AG10803 (cell line): ENCODE data around the gene SECISBP2L.
"Not testable (repeated sequence)": the region's sequence is repeated elsewhere in the genome, so short reads cannot be mapped to it uniquely, and the experiment has no call there.

Experiments
- DNase-seq: peaks from one replicate; pipeline ENCODE4 v3.0.0; 2010; ENCODE audit warnings: low read depth
- H3K4me3 ChIP-seq: 2 replicates; pipeline ENCODE4 v1.5.1; 2011; ENCODE audit warnings: mild to moderate bottlenecking, low read length, control low read depth
- CTCF ChIP-seq: conservative IDR thresholded peaks from 2 replicates; pipeline ENCODE4 v1.5.1; 2011; ENCODE audit warnings: mild to moderate bottlenecking, low read length, control low read depth, inconsistent platforms

Gene SECISBP2L

GRCh38 chr15:49084285-49084570 lies 38.0 kb upstream of the SECISBP2L start:
- TF ChIP-seq CTCF = no peak

GRCh38 chr15:49083401-49084284 lies 37.4 kb upstream of the SECISBP2L start:
- peak; percentile 72 for DNase-seq
- no peak for TF ChIP-seq CTCF
- no peak overlapping the region for H3K4me3 ChIP-seq

More at GRCh38 chr15:49084285-49084570, 38.0 kb upstream of the SECISBP2L start:
- no peak overlapping the region for H3K4me3 ChIP-seq
- no peak for DNase-seq

GRCh38 chr15:49082960-49083359 lies 36.7 kb upstream of the SECISBP2L start:
- DNase-seq = peak; percentile 92
- TF ChIP-seq CTCF = no peak
- H3K4me3 ChIP-seq = no peak overlapping the region

GRCh38 chr15:49079340-49080039 lies 33.2 kb upstream of the SECISBP2L start:
- TF ChIP-seq CTCF = no peak
- H3K4me3 ChIP-seq = no peak overlapping the region
- DNase-seq = no peak

- no peak overlapping the region for H3K4me3 ChIP-seq
- peak; percentile 18 for DNase-seq
- TF ChIP-seq CTCF = no peak
Observed at GRCh38 chr15:49075881-49076280, 29.6 kb upstream of the SECISBP2L start.

- not testable (repeated sequence) for DNase-seq, H3K4me3 ChIP-seq
Observed at GRCh38 chr15:49074589-49075287, 28.5 kb upstream of the SECISBP2L start.

- no peak for TF ChIP-seq CTCF
- DNase-seq = no peak
- no peak overlapping the region for H3K4me3 ChIP-seq
Observed at GRCh38 chr15:49066372-49066771, 20.1 kb upstream of the SECISBP2L start.
